HT-29 (cell line): ENCODE data around the gene TBX10. TPM values are rescaled to one million over a fixed set of nuclear protein-coding genes. Genes with fewer than 3 reads are reported as not detected.

Experiments
- small RNA-seq: library from RNA; depleted of rRNA; stranded (forward); fragments of <200 nt; gene quantifications from one replicate; pipeline ENCODE3, GENCODE V24; 2014
- total RNA-seq: library from RNA; depleted of rRNA; stranded (reverse); fragments of >200 nt; shearing (Covaris generic); gene quantifications from 2 replicates; pipeline ENCODE4 v1.2.3, GENCODE V29; 2014; rRNA removed

TBX10 gene
- total RNA-seq, 1 experiment from 2014 or later = 5.4 TPM

Small RNAs within 50 kb of the gene (small RNA-seq; reads per million reads assigned to genes)
- not detected for gene AP003385.3
- gene RPL37P2 = 0.72 reads per million, percentile 10 among the genes with 10 or more reads in this experiment

Other genes with a start within 250 kb of the TBX10 start
- gene RAD9A, start 247.8 kb downstream of the TBX10 start, total RNA-seq = 35.2 and 38.4 TPM in 2 replicates
- gene PPP1CA, start 237.9 kb downstream of the TBX10 start, total RNA-seq = 610 and 631 TPM in 2 replicates
- gene TBC1D10C, start 235.7 kb downstream of the TBX10 start, total RNA-seq = 0.15 TPM in 1 of 2 replicates, not detected in the other
- 0.70 and 0.76 TPM in 2 replicates for gene CARNS1, start 224.1 kb downstream of the TBX10 start, total RNA-seq
- gene RPS6KB2, start 211.3 kb downstream of the TBX10 start, total RNA-seq = 125 and 137 TPM in 2 replicates
- gene PTPRCAP, start 202.1 kb downstream of the TBX10 start, total RNA-seq = 1.9 and 4.0 TPM in 2 replicates
- gene CORO1B, start 196.3 kb downstream of the TBX10 start, total RNA-seq = 357 and 366 TPM in 2 replicates
- 0.34 TPM in 1 of 2 replicates, not detected in the other for gene GPR152, start 187.0 kb downstream of the TBX10 start, total RNA-seq
- 11.8 and 16.2 TPM in 2 replicates for gene CABP4, start 184.4 kb downstream of the TBX10 start, total RNA-seq
- 42.5 and 67.7 TPM in 2 replicates for gene TMEM134, start 170.5 kb downstream of the TBX10 start, total RNA-seq
- gene AIP, start 156.7 kb downstream of the TBX10 start, total RNA-seq = 149 and 151 TPM in 2 replicates
- gene PITPNM1, start 134.4 kb downstream of the TBX10 start, total RNA-seq = 60.8 and 67.1 TPM in 2 replicates
- gene CDK2AP2, start 131.6 kb downstream of the TBX10 start, total RNA-seq = 99.2 and 102 TPM in 2 replicates
- not detected in 2 replicates for gene CABP2, start 116.3 kb downstream of the TBX10 start, total RNA-seq
- gene GSTP1, start 56.0 kb downstream of the TBX10 start, total RNA-seq = 2,847 and 3,158 TPM in 2 replicates
- gene NDUFV1, start 32.8 kb downstream of the TBX10 start, total RNA-seq = 384 and 431 TPM in 2 replicates
- 60.0 and 72.9 TPM in 2 replicates for gene NUDT8, start 9.8 kb downstream of the TBX10 start, total RNA-seq
- gene ACY3, start 11.0 kb upstream of the TBX10 start, total RNA-seq = 2.0 and 7.3 TPM in 2 replicates
- gene ALDH3B2, start 34.9 kb upstream of the TBX10 start, total RNA-seq = 1.1 TPM in 1 of 2 replicates, not detected in the other